ENCODE measurements around the gene USHBP1.
"Not testable (repeated sequence)": the region's sequence is repeated elsewhere in the genome, so short reads cannot be mapped to it uniquely, and the experiment has no call there.

Gene USHBP1

DNA sequence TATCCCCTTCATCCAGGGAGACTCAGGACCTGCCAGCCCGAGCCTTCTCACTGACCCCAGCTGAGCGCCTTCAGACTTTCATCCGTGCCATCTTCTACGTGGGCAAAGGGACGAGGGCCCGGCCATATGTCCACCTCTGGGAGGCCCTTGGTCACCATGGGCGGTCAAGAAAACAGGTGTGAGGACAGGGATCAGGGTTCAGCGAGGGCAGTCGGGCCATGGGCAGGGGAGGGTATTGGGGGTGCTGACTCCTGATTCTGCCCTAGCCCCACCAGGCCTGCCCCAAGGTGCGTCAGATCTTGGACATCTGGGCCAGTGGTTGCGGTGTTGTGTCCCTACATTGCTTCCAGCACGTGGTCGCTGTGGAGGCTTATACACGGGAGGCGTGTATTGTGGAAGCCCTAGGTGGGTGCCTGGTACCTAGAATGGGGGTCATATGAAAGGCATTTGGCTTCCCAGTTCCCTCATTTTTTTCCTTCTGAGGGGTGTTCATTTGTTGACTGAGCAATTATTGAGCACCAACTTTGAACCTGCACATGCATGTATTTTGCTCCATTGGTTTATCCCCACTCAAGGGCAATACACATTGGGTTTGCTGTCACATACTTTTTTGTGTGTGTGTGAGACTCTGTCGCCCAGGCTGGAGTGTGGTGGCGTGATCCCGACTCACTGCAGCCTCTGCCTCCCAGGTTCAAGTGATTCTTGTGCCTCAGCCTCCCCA, 21.0 kb upstream of the USHBP1 start:
- DNase-seq (ENCODE audit: low spot score): no peak
- TF ChIP-seq, protein P1, sequence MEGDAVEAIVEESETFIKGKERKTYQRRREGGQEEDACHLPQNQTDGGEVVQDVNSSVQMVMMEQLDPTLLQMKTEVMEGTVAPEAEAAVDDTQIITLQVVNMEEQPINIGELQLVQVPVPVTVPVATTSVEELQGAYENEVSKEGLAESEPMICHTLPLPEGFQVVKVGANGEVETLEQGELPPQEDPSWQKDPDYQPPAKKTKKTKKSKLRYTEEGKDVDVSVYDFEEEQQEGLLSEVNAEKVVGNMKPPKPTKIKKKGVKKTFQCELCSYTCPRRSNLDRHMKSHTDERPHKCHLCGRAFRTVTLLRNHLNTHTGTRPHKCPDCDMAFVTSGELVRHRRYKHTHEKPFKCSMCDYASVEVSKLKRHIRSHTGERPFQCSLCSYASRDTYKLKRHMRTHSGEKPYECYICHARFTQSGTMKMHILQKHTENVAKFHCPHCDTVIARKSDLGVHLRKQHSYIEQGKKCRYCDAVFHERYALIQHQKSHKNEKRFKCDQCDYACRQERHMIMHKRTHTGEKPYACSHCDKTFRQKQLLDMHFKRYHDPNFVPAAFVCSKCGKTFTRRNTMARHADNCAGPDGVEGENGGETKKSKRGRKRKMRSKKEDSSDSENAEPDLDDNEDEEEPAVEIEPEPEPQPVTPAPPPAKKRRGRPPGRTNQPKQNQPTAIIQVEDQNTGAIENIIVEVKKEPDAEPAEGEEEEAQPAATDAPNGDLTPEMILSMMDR (IDR thresholded peaks at IDR 0.05; ENCODE audit: extremely low read depth, missing control alignments): no peak

DNA sequence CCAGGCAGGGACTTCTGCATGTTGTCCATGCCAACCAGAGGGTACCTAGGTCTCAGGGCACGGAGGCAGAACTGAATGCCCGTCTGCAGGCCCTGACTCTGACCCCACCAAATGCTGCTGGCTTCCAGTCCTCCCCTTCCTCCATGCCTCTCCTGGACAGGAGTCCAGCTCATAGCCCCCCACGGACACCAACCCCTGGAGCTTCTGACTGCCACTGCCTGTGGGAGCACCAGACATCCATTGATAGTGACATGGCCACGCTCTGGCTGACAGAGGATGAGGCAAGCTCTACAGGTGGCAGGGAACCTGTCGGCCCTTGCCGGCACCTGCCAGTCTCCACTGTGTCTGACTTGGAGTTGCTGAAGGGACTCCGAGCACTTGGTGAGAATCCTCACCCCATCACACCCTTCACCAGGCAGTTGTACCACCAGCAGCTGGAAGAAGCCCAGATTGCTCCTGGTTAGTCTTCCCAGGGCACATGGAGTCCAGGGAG, 19.0 kb upstream of the USHBP1 start:
- TF ChIP-seq, protein P1 (IDR thresholded peaks at IDR 0.05; ENCODE audit: extremely low read depth, missing control alignments): no peak
- no peak for DNase-seq (ENCODE audit: low spot score)

DNA sequence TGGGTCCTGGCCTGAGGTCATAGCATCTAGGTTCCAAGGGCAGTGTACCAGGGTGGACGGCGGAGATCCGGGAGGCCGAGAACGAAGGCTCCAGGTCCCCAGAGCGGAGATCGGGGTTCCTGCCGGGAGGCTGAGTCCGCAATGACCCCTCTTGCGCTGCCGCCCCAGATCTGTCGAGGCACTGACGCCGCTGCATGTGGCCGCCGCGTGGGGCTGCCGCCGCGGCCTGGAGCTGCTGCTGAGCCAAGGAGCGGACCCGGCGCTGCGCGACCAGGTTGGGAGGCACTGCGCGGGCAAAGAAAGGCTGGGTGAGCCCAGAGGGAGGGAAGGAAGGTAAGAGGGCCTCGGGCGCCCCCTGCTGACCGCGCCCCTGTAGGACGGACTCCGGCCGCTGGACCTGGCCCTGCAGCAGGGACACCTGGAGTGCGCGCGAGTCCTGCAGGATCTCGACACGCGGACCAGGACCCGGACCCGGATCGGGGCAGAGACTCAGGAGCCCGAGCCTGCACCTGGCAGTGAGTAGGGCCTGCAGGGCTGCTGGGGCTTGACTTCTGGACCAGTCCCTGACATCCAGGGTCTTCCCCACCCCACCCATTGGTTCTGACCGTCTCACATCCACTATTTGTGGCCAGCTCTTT, 18.1 kb upstream of the USHBP1 start:
- TF ChIP-seq, protein P1 (IDR thresholded peaks at IDR 0.05; ENCODE audit: extremely low read depth, missing control alignments): peak; percentile 85
- DNase-seq (ENCODE audit: low spot score): peak; percentile 92

- TF ChIP-seq, protein P1 (IDR thresholded peaks at IDR 0.05; ENCODE audit: extremely low read depth, missing control alignments): no peak
- DNase-seq (ENCODE audit: low spot score): peak; percentile 84
Observed at GRCh38 chr19:17281391-17282304, 17.1 kb upstream of the USHBP1 start, which contains the start of gene ANKLE1. ANKLE1 (plus strand) TSS chr19:17281901; CDS start chr19:17281921, 20 bp downstream.

DNA sequence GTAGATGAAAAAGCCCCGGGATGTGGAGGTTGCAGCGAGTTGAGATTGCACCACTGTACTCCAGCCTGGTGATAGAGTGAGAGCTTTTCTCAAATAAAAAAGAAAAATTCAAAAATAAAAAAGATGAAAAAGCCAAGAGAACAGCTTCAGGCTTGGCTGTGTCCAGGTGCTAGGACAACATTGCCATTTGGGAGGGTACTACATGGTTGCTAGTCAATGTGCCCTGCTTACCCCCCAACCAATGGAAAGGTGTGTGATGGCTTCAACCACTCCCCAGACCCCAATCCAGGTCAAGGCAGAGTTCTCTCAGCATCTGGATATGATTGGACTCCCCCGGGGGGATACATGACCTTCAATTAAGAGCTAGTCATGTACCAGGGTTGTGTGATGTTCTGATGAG, 14.9 kb upstream of the USHBP1 start:
- no peak for DNase-seq (ENCODE audit: low spot score)
- TF ChIP-seq, protein P1 (IDR thresholded peaks at IDR 0.05; ENCODE audit: extremely low read depth, missing control alignments): no peak

GRCh38 chr19:17275441-17276175, 11.1 kb upstream of the USHBP1 start:
- TF ChIP-seq, protein P1 (IDR thresholded peaks at IDR 0.05; ENCODE audit: extremely low read depth, missing control alignments): no peak
- DNase-seq (ENCODE audit: low spot score): no peak

GRCh38 chr19:17274892-17275291, 10.3 kb upstream of the USHBP1 start:
- DNase-seq (ENCODE audit: low spot score): not testable (repeated sequence)

Measured in GM20000 (cell line).